Activated B cell treated with CpG ODN at 0.5 μM for 24 hours (primary cell): Measurements from ENCODE around the gene FCER1A. TPM values are rescaled to one million over a fixed set of nuclear protein-coding genes. Genes with fewer than 3 reads are reported as not detected.

Source experiments
- ATAC-seq: fragments of 200-7000 bp; cut with Tn5 transposase; one replicate; pipeline ENCODE4 v1.10.0; 2021; ENCODE audit warnings: low read depth, mild to moderate bottlenecking, moderate library complexity
- CTCF ChIA-PET: fragments of 350-600 bp; sonication (Branson Sonifier 250); formaldehyde crosslinking; loops from one replicate; lab custom pipeline; 2021; ENCODE audit warnings: antibody characterized with exemption; lab: Charles Lee
- POLR2A ChIA-PET: fragments of 350-600 bp; sonication (Branson Sonifier 250); formaldehyde crosslinking; loops from one replicate; lab custom pipeline; 2021; ENCODE audit warnings: antibody characterized with exemption; lab: Charles Lee
- DNase-seq: peaks from one replicate; pipeline ENCODE4 v3.0.0; 2022
- H3K27ac Mint-ChIP-seq: one replicate; pipeline ENCODE4 v1.8.0; 2020; ENCODE audit warnings: mixed read lengths
- H3K27me3 Mint-ChIP-seq: one replicate; pipeline ENCODE4 v1.8.0; 2021; ENCODE audit warnings: mixed read lengths
- H3K36me3 Mint-ChIP-seq: one replicate; pipeline ENCODE4 v1.8.0; 2021; ENCODE audit warnings: low read depth, mixed read lengths
- H3K4me1 Mint-ChIP-seq: one replicate; pipeline ENCODE4 v1.8.0; 2021; ENCODE audit warnings: mixed read lengths
- H3K4me3 Mint-ChIP-seq: one replicate; pipeline ENCODE4 v1.8.0; 2020; ENCODE audit warnings: mild to moderate bottlenecking, mixed read lengths
- H3K9me3 Mint-ChIP-seq: one replicate; pipeline ENCODE4 v1.8.0; 2020; ENCODE audit warnings: mixed read lengths
- intact Hi-C: fragments of 100-400 bp; cut with micrococcal nuclease; formaldehyde crosslinking; loops from one replicate; pipeline ENCODE4 v1.15.1; 2024
- total RNA-seq: library from RNA; stranded (reverse); gene quantifications from 2 replicates; pipeline ENCODE4 v1.2.3, GENCODE V29; 2022
- TF ChIP-seq, protein P1 (sequence below): fragments of 200-600 bp; IDR thresholded peaks from one replicate; pipeline ENCODE4 v1.8.0; 2022; ENCODE audit warnings: antibody characterized with exemption, mild to moderate bottlenecking

The FCER1A gene
- total RNA-seq, 1 donor from 2014 or later: not detected

DNA sequence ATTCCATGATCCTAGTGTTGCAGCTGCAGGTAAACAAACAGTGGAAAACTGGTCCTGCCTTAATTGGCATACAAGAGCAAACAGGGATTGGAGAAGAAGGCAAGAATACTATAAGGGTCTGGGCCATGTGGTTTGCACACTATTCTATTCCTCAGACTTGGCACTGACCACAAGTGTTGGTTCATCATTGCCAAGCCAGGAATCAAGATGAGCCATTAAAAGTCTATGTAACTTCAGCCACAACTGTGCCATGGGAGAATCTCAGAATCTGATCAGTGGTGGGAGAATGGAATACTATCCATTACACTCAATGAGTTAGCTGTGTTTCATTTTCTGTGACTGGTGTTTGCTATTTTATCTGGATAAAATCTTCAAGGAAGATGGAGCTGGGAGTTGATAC lies 26.2 kb upstream of the FCER1A start:
- Mint-ChIP-seq H3K27ac (no peak overlapping the region), H3K36me3 (no peaks in the 10 kb centered on the region), H3K4me3 (no peak overlapping the region), H3K27me3 (peaks cover 18% of the 10 kb centered on the region), H3K9me3 (no peaks in the 10 kb centered on the region), H3K4me1 (no peaks in the 10 kb centered on the region)
- TF ChIP-seq, protein P1, sequence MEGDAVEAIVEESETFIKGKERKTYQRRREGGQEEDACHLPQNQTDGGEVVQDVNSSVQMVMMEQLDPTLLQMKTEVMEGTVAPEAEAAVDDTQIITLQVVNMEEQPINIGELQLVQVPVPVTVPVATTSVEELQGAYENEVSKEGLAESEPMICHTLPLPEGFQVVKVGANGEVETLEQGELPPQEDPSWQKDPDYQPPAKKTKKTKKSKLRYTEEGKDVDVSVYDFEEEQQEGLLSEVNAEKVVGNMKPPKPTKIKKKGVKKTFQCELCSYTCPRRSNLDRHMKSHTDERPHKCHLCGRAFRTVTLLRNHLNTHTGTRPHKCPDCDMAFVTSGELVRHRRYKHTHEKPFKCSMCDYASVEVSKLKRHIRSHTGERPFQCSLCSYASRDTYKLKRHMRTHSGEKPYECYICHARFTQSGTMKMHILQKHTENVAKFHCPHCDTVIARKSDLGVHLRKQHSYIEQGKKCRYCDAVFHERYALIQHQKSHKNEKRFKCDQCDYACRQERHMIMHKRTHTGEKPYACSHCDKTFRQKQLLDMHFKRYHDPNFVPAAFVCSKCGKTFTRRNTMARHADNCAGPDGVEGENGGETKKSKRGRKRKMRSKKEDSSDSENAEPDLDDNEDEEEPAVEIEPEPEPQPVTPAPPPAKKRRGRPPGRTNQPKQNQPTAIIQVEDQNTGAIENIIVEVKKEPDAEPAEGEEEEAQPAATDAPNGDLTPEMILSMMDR: no peak
- DNase-seq (no peak), ATAC-seq (no peak)
- intact Hi-C loops: no loop called here
- ChIA-PET CTCF (no interaction called here), POLR2A (no interaction called here)

DNA sequence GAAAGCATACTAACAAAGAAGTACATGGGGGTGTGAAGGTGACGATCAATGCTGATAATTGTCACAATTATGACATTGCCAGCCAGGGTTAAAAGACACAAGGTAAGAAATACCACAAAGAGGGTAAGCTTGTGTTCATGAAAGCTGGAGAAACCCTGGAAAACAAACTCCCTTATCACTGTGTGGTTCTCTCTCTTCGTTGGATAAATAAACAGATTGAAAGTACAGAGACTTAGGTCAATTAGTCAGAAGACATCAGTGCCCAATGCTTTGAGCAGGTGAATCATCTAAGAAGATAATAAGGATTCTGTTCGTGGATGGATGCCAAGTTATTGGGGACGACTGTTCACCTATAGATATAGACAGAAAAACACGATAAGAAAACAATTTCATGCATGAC lies 22.4 kb upstream of the FCER1A start:
- H3K4me3 Mint-ChIP-seq: no peak overlapping the region
- POLR2A ChIA-PET: no interaction called here
- H3K9me3 Mint-ChIP-seq: no peaks in the 10 kb centered on the region
- no peaks in the 10 kb centered on the region for H3K36me3 Mint-ChIP-seq
- no peak for DNase-seq
- no peak for ATAC-seq
- H3K27ac Mint-ChIP-seq: no peak overlapping the region
- TF ChIP-seq, protein P1: no peak
- H3K27me3 Mint-ChIP-seq: peaks cover 11% of the 10 kb centered on the region
- CTCF ChIA-PET: no interaction called here
- intact Hi-C loops: no loop called here
- H3K4me1 Mint-ChIP-seq: no peaks in the 10 kb centered on the region

DNA sequence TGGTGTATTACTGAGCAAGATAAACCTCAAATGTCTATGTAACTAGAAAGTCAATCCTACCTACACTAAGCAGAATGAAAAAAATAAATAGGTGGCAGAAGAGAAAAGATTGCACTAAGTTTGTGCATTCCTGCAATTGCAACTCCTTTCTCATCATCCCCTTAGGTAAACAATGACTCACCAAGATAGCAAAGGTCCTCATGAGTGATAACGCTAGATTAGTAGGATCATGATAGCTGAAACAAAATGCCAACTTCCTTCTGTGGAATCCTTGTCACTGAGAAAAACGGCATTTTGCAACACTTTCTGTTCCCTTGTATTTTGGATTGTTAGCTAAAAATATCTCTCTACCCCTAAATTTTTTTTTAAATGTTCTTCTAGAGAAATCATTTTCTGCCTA lies 20.0 kb upstream of the FCER1A start:
- Mint-ChIP-seq H3K27me3 (peaks cover 5% of the 10 kb centered on the region), H3K4me3 (no peak overlapping the region), H3K4me1 (no peaks in the 10 kb centered on the region), H3K27ac (no peak overlapping the region), H3K9me3 (no peaks in the 10 kb centered on the region), H3K36me3 (no peaks in the 10 kb centered on the region)
- intact Hi-C loops: no loop called here
- ATAC-seq (no peak), DNase-seq (no peak)
- ChIA-PET POLR2A (no interaction called here), CTCF (no interaction called here)
- TF ChIP-seq, protein P1: no peak

DNA sequence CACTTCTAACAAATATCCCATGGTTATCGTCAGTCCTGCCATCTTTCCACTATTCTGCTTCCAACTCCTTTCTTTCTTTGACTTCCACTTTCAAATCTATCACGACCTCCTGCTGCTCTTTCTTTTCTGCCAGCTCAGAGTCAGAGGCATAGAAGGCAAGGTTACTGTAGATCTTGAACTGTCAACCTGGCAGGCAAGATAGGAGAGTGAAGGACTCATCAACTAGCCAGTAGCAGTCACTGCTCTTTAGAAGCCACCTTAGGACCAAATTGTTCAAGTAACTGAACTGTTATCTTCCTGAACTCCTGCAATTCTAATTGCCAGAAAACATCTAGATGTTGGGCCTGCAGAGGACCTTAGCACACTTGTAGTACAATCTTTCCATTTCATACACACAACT lies 13.1 kb upstream of the FCER1A start:
- peaks cover 8% of the 10 kb centered on the region for H3K27me3 Mint-ChIP-seq
- H3K4me3 Mint-ChIP-seq: no peak overlapping the region
- H3K27ac Mint-ChIP-seq: no peak overlapping the region
- no peak for ATAC-seq
- H3K36me3 Mint-ChIP-seq: no peaks in the 10 kb centered on the region
- no peaks in the 10 kb centered on the region for H3K9me3 Mint-ChIP-seq
- intact Hi-C loops: no loop called here
- DNase-seq: no peak
- TF ChIP-seq, protein P1: no peak
- ChIA-PET POLR2A (no interaction called here), CTCF (no interaction called here)
- H3K4me1 Mint-ChIP-seq: no peaks in the 10 kb centered on the region

DNA sequence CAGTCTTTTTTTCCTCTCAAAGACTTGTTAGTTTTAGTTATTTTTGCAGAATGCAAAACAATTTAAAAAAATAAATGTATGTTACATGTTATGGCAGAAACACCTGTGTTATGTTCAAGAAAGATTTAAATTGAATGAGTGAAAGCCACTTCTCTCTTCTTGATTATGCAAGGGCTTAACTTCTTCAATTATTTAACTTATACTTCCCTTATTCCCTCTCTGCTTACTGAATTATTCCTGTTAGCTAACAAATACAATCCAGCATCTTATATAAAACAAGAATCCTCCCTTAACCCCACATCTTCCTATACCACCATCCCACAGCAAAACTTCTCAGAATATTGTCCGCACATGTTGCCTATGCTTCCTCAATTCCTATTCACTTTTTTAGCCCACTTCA lies 10.7 kb upstream of the FCER1A start:
- ChIA-PET CTCF (no interaction called here), POLR2A (no interaction called here)
- no peaks in the 10 kb centered on the region for H3K9me3 Mint-ChIP-seq
- no peak overlapping the region for H3K27ac Mint-ChIP-seq
- DNase-seq (no peak), ATAC-seq (no peak)
- H3K36me3 Mint-ChIP-seq: no peaks in the 10 kb centered on the region
- H3K4me1 Mint-ChIP-seq: no peaks in the 10 kb centered on the region
- no peak overlapping the region for H3K4me3 Mint-ChIP-seq
- intact Hi-C loops: no loop called here
- peaks cover 8% of the 10 kb centered on the region for H3K27me3 Mint-ChIP-seq
- TF ChIP-seq, protein P1: no peak
